Measurements from ENCODE around the gene ADH6. TPM values are rescaled to one million over a fixed set of nuclear protein-coding genes. Genes with fewer than 3 reads are reported as not detected.
"Not testable (repeated sequence)": the region's sequence is repeated elsewhere in the genome, so short reads cannot be mapped to it uniquely, and the experiment has no call there.

ADH6 gene
- not detected for total RNA-seq

- H3K4me1 Mint-ChIP-seq = no peaks in the 10 kb centered on the region
- CTCF ChIA-PET = no interaction called here
These were observed at the start of gene ADH6 for GRCh38 chr4:99219072-99219471. TSS of gene ADH6 (minus strand) at chr4:99219246. CDS start at chr4:99219152, 94 bp downstream.

GRCh38 chr4:99264927-99265326 is 45.9 kb upstream of the ADH6 start:
- Mint-ChIP-seq H3K27ac (no peak overlapping the region), H3K4me1 (no peaks in the 10 kb centered on the region), H3K36me3 (ENCODE audit: low read depth) (no peaks in the 10 kb centered on the region), H3K4me3 (no peak overlapping the region), H3K9me3 (peaks cover 3% of the 10 kb centered on the region), H3K27me3 (no peaks in the 10 kb centered on the region)
- CTCF ChIA-PET = no interaction called here
- POLR2A ChIA-PET = no interaction called here
- no peak for DNase-seq

More at GRCh38 chr4:99219072-99219471, at the start of gene ADH6:
- POLR2A ChIA-PET = no interaction called here
- no peaks in the 10 kb centered on the region for H3K27me3 Mint-ChIP-seq
- H3K4me3 Mint-ChIP-seq = no peak within 1 kb of the TSS
- H3K27ac Mint-ChIP-seq = no peak within 1 kb of the TSS
- no peak for DNase-seq
- no peaks in the 10 kb centered on the region for H3K9me3 Mint-ChIP-seq
- no peaks in the 10 kb centered on the region for H3K36me3 Mint-ChIP-seq (ENCODE audit: low read depth)

GRCh38 chr4:99252746-99253145 is 33.7 kb upstream of the ADH6 start:
- H3K9me3 Mint-ChIP-seq = no peaks in the 10 kb centered on the region
- no peak for DNase-seq
- H3K4me1 Mint-ChIP-seq = no peaks in the 10 kb centered on the region
- H3K27me3 Mint-ChIP-seq = no peaks in the 10 kb centered on the region
- ChIA-PET POLR2A (no interaction called here), CTCF (no interaction called here)
- H3K4me3 Mint-ChIP-seq = no peak overlapping the region
- H3K27ac Mint-ChIP-seq = no peak overlapping the region
- H3K36me3 Mint-ChIP-seq (ENCODE audit: low read depth) = no peaks in the 10 kb centered on the region

- Mint-ChIP-seq H3K9me3 (peaks cover 4% of the 10 kb centered on the region), H3K36me3 (ENCODE audit: low read depth) (no peaks in the 10 kb centered on the region), H3K4me3 (no peak overlapping the region), H3K4me1 (no peaks in the 10 kb centered on the region), H3K27me3 (no peaks in the 10 kb centered on the region), H3K27ac (no peak overlapping the region)
- ChIA-PET CTCF (no interaction called here), POLR2A (no interaction called here)
- DNase-seq = no peak
These were observed 29.7 kb upstream of the ADH6 start for GRCh38 chr4:99248714-99249113.

GRCh38 chr4:99235955-99236354 is 16.9 kb upstream of the ADH6 start:
- H3K4me1 Mint-ChIP-seq = no peaks in the 10 kb centered on the region
- H3K36me3 Mint-ChIP-seq (ENCODE audit: low read depth) = no peaks in the 10 kb centered on the region
- ChIA-PET CTCF (no interaction called here), POLR2A (no interaction called here)
- H3K27me3 Mint-ChIP-seq = peaks cover 2% of the 10 kb centered on the region
- no peaks in the 10 kb centered on the region for H3K9me3 Mint-ChIP-seq
- no peak for DNase-seq
- H3K27ac Mint-ChIP-seq = no peak overlapping the region
- no peak overlapping the region for H3K4me3 Mint-ChIP-seq

- POLR2A ChIA-PET = no interaction called here
- Mint-ChIP-seq H3K27me3 (peaks cover 2% of the 10 kb centered on the region), H3K36me3 (ENCODE audit: low read depth) (no peaks in the 10 kb centered on the region), H3K9me3 (no peaks in the 10 kb centered on the region), H3K27ac (no peak overlapping the region), H3K4me3 (no peak overlapping the region), H3K4me1 (no peaks in the 10 kb centered on the region)
- DNase-seq = no peak
- CTCF ChIA-PET = no interaction called here
These were observed 15.4 kb upstream of the ADH6 start for GRCh38 chr4:99234331-99235010.

GRCh38 chr4:99233397-99233796 is 14.4 kb upstream of the ADH6 start:
- H3K27ac Mint-ChIP-seq; H3K36me3 Mint-ChIP-seq (ENCODE audit: low read depth); H3K4me1 Mint-ChIP-seq; H3K27me3 Mint-ChIP-seq; H3K4me3 Mint-ChIP-seq; CTCF ChIA-PET; DNase-seq; H3K9me3 Mint-ChIP-seq; POLR2A ChIA-PET: not testable (repeated sequence)

- H3K27ac Mint-ChIP-seq; H3K4me3 Mint-ChIP-seq; H3K9me3 Mint-ChIP-seq; H3K4me1 Mint-ChIP-seq; H3K27me3 Mint-ChIP-seq; H3K36me3 Mint-ChIP-seq (ENCODE audit: low read depth); DNase-seq; CTCF ChIA-PET; POLR2A ChIA-PET: not testable (repeated sequence)
These were observed 9.7 kb upstream of the ADH6 start for GRCh38 chr4:99228706-99229105.

GRCh38 chr4:99227646-99228045 is 8.6 kb upstream of the ADH6 start:
- H3K4me3 Mint-ChIP-seq; H3K27me3 Mint-ChIP-seq; POLR2A ChIA-PET; H3K4me1 Mint-ChIP-seq; CTCF ChIA-PET; H3K36me3 Mint-ChIP-seq (ENCODE audit: low read depth); DNase-seq; H3K27ac Mint-ChIP-seq; H3K9me3 Mint-ChIP-seq: not testable (repeated sequence)

GRCh38 chr4:99221980-99222379 is 2.9 kb upstream of the ADH6 start:
- H3K4me3 Mint-ChIP-seq = no peak overlapping the region
- H3K36me3 Mint-ChIP-seq (ENCODE audit: low read depth) = no peaks in the 10 kb centered on the region
- no peaks in the 10 kb centered on the region for H3K4me1 Mint-ChIP-seq
- H3K27me3 Mint-ChIP-seq = no peaks in the 10 kb centered on the region
- POLR2A ChIA-PET = no interaction called here
- H3K27ac Mint-ChIP-seq = no peak overlapping the region
- no peaks in the 10 kb centered on the region for H3K9me3 Mint-ChIP-seq
- CTCF ChIA-PET = no interaction called here
- no peak for DNase-seq

- no peaks in the 10 kb centered on the region for H3K4me1 Mint-ChIP-seq
- CTCF ChIA-PET = no interaction called here
- POLR2A ChIA-PET = no interaction called here
- H3K27me3 Mint-ChIP-seq = no peaks in the 10 kb centered on the region
- DNase-seq = no peak
- no peak overlapping the region for H3K27ac Mint-ChIP-seq
- no peaks in the 10 kb centered on the region for H3K36me3 Mint-ChIP-seq (ENCODE audit: low read depth)
- H3K4me3 Mint-ChIP-seq = no peak overlapping the region
- no peaks in the 10 kb centered on the region for H3K9me3 Mint-ChIP-seq
These were observed 433 bp upstream of the ADH6 start for GRCh38 chr4:99219479-99219878.

- CTCF ChIA-PET = interaction anchor here (0.6 kb wide), 1 partner anchor 216 kb away, joined by 3 read pairs; no protein-coding TSS in a partner anchor
- Mint-ChIP-seq H3K4me1 (no peaks in the 10 kb centered on the region), H3K36me3 (ENCODE audit: low read depth) (no peaks in the 10 kb centered on the region), H3K4me3 (no peak overlapping the region), H3K27me3 (no peaks in the 10 kb centered on the region), H3K27ac (no peak overlapping the region), H3K9me3 (no peaks in the 10 kb centered on the region)
- DNase-seq = no peak
- POLR2A ChIA-PET = no interaction called here
These were observed 3.5 kb downstream of the ADH6 start for GRCh38 chr4:99215521-99215920.

GRCh38 chr4:99210789-99211188 is 8.3 kb downstream of the ADH6 start:
- POLR2A ChIA-PET = no interaction called here

GRCh38 chr4:99209671-99210070 is 9.4 kb downstream of the ADH6 start:
- CTCF ChIA-PET = no interaction called here

More at GRCh38 chr4:99210789-99211188, 8.3 kb downstream of the ADH6 start:
- no peaks in the 10 kb centered on the region for H3K9me3 Mint-ChIP-seq
- H3K4me1 Mint-ChIP-seq = no peaks in the 10 kb centered on the region
- H3K27me3 Mint-ChIP-seq = peaks cover 3% of the 10 kb centered on the region
- no peaks in the 10 kb centered on the region for H3K36me3 Mint-ChIP-seq (ENCODE audit: low read depth)
- DNase-seq = no peak
- no peak overlapping the region for H3K27ac Mint-ChIP-seq
- CTCF ChIA-PET = no interaction called here
- H3K4me3 Mint-ChIP-seq = no peak overlapping the region

GRCh38 chr4:99208719-99209075 is 10.3 kb downstream of the ADH6 start:
- Mint-ChIP-seq H3K4me3 (no peak overlapping the region), H3K27me3 (peaks cover 3% of the 10 kb centered on the region), H3K36me3 (ENCODE audit: low read depth) (no peaks in the 10 kb centered on the region), H3K4me1 (no peaks in the 10 kb centered on the region), H3K9me3 (no peaks in the 10 kb centered on the region), H3K27ac (no peak overlapping the region)
- CTCF ChIA-PET = no interaction called here
- POLR2A ChIA-PET = no interaction called here
- no peak for DNase-seq

More at GRCh38 chr4:99209671-99210070, 9.4 kb downstream of the ADH6 start:
- Mint-ChIP-seq H3K9me3 (no peaks in the 10 kb centered on the region), H3K27me3 (peaks cover 3% of the 10 kb centered on the region), H3K36me3 (ENCODE audit: low read depth) (no peaks in the 10 kb centered on the region), H3K4me3 (no peak overlapping the region), H3K27ac (no peak overlapping the region), H3K4me1 (no peaks in the 10 kb centered on the region)
- POLR2A ChIA-PET = no interaction called here
- DNase-seq = no peak

Data from activated CD4-positive, alpha-beta memory T cell treated with anti-CD3 and anti-CD28 coated beads, Interleukin-2, amount 10 ng/mL, durations not matched to agents 7 days and 5 days (primary cell).